PC-3 (cell line): ENCODE data around the gene TRAPPC2. TPM values are rescaled to one million over a fixed set of nuclear protein-coding genes. Genes with fewer than 3 reads are reported as not detected.

ENCODE experiments used
- ATAC-seq: fragments of 200-7000 bp; cut with Tn5 transposase; 2 replicates; pipeline ENCODE4 v1.9.1; 2020; ENCODE audit warnings: mild to moderate bottlenecking, moderate library complexity
- BruUV-seq: library from RNA; stranded (reverse); fragments of 400-500 nt; replicated peaks from 2 replicates; lab custom pipeline; 2021; lab: Mats Ljungman, UMichigan
- CTCF ChIA-PET: fragments of 300-600 bp; sonication (Branson Sonifier 250); formaldehyde crosslinking; loops from one replicate; lab custom pipeline; 2022; ENCODE audit warnings: antibody characterized with exemption; lab: Charles Lee
- POLR2A ChIA-PET: fragments of 300-600 bp; sonication (Branson Sonifier 250); formaldehyde crosslinking; loops from one replicate; lab custom pipeline; 2022; ENCODE audit warnings: antibody characterized with exemption; ENCODE audit not compliant: unreplicated experiment; lab: Charles Lee
- DNase-seq: peaks from one replicate; pipeline ENCODE4 v3.0.0-alpha.2; 2015
- H2AFZ ChIP-seq: fragments of 300-600 bp; sonication (generic); 2 replicates; pipeline ENCODE4 v1.6.0; 2016; ENCODE audit warnings: antibody characterized with exemption, low read length
- H3F3A ChIP-seq: fragments of 300-600 bp; sonication (generic); one replicate; pipeline ENCODE4 v1.6.0; 2017; ENCODE audit warnings: antibody characterized with exemption, low read length, control low read depth, mild to moderate bottlenecking; ENCODE audit not compliant: unreplicated experiment
- H3K27ac ChIP-seq: fragments of 300-600 bp; sonication (generic); 2 replicates; pipeline ENCODE4 v1.5.1; 2016; ENCODE audit warnings: mild to moderate bottlenecking, low read length
- H3K27me3 ChIP-seq: fragments of 300-600 bp; sonication (generic); 2 replicates; pipeline ENCODE4 v1.6.1; 2016; ENCODE audit warnings: low read length, mixed read lengths
- H3K36me3 ChIP-seq: fragments of 300-600 bp; sonication (generic); 2 replicates; pipeline ENCODE4 v1.6.1; 2016; ENCODE audit warnings: low read depth, mixed run types, low read length, mixed read lengths
- H3K4me1 ChIP-seq: fragments of 300-600 bp; sonication (generic); 2 replicates; pipeline ENCODE4 v1.5.1; 2016; ENCODE audit warnings: low read length; ENCODE audit not compliant: insufficient read depth
- H3K4me2 ChIP-seq: fragments of 300-600 bp; sonication (generic); 2 replicates; pipeline ENCODE4 v1.6.0; 2016; ENCODE audit warnings: low read length
- H3K4me3 ChIP-seq: fragments of 300-600 bp; sonication (generic); 2 replicates; pipeline ENCODE4 v1.5.1; 2016; ENCODE audit warnings: mild to moderate bottlenecking, low read length, mixed read lengths
- H3K79me2 ChIP-seq: fragments of 300-600 bp; sonication (generic); 2 replicates; pipeline ENCODE4 v1.6.1; 2017; ENCODE audit warnings: low read length, mixed read lengths
- H3K9ac ChIP-seq: fragments of 300-600 bp; sonication (generic); 2 replicates; pipeline ENCODE4 v1.6.0; 2016; ENCODE audit warnings: mild to moderate bottlenecking, low read length
- H3K9me2 ChIP-seq: fragments of 300-600 bp; sonication (generic); replicated peaks from 2 replicates; pipeline ENCODE4 v1.6.1; 2016; ENCODE audit warnings: mixed run types, low read length, mixed read lengths
- H3K9me3 ChIP-seq: fragments of 300-600 bp; sonication (generic); 2 replicates; pipeline ENCODE4 v1.6.1; 2016; ENCODE audit warnings: low read length, mixed read lengths
- H4K20me1 ChIP-seq: fragments of 300-600 bp; sonication (generic); 2 replicates; pipeline ENCODE4 v1.6.1; 2016; ENCODE audit warnings: low read length, mixed read lengths
- EZH2 ChIP-seq: fragments of 300-600 bp; sonication (generic); IDR thresholded peaks from one replicate; pipeline ENCODE4 v1.6.1; 2017; ENCODE audit warnings: antibody characterized with exemption, mild to moderate bottlenecking, low read length; ENCODE audit not compliant: unreplicated experiment
- EZH2phosphoT487 ChIP-seq: fragments of 300-600 bp; sonication (generic); IDR thresholded peaks from 2 replicates; pipeline ENCODE4 v1.6.1; 2018; ENCODE audit warnings: mild to moderate bottlenecking, antibody characterized with exemption, low read length, borderline replicate concordance
- intact Hi-C: fragments of 100-400 bp; cut with micrococcal nuclease; formaldehyde crosslinking; loops from 2 replicates; pipeline ENCODE4 v1.9.0; 2023
- total RNA-seq: library from RNA; depleted of rRNA; stranded (reverse); fragments of >200 nt; gene quantifications from 2 replicates; pipeline ENCODE4 v1.2.3, GENCODE V29; 2014
- TF ChIP-seq, protein P1 (sequence below): fragments of 300-600 bp; sonication (generic); conservative IDR thresholded peaks from 2 replicates; pipeline ENCODE4 v1.5.1; 2017; ENCODE audit warnings: antibody characterized with exemption, low read depth, mild to moderate bottlenecking, low read length

TRAPPC2 gene
- total RNA-seq, 1 experiment from 2014 or later, result 7.9 TPM

GRCh38 chrX:13694359-13694758 is 40.1 kb downstream of the TRAPPC2 start:
- Histone ChIP-seq H3F3A (no peaks in the 10 kb centered on the region), H3K27me3 (no peaks in the 10 kb centered on the region), H3K4me3 (no peak overlapping the region), H3K4me2 (no peak overlapping the region), H3K9me2 (no peaks in the 10 kb centered on the region), H3K79me2 (peaks cover 97% of the 10 kb centered on the region), H2AFZ (no peak overlapping the region), H3K4me1 (peaks cover 15% of the 10 kb centered on the region), H4K20me1 (peaks cover 33% of the 10 kb centered on the region; the same call in 1 of the 2 replicates), H3K36me3 (no peaks in the 10 kb centered on the region), H3K9ac (no peak overlapping the region), H3K27ac (no peak overlapping the region), H3K9me3 (no peaks in the 10 kb centered on the region)
- intact Hi-C loops, result no loop called here
- BruUV-seq, result no TSS peak
- ChIA-PET POLR2A (no interaction called here), CTCF (no interaction called here)
- DNase-seq (no peak), ATAC-seq (no peak)
- TF ChIP-seq EZH2, result no peak
- TF ChIP-seq EZH2phosphoT487, result no peak

DNA sequence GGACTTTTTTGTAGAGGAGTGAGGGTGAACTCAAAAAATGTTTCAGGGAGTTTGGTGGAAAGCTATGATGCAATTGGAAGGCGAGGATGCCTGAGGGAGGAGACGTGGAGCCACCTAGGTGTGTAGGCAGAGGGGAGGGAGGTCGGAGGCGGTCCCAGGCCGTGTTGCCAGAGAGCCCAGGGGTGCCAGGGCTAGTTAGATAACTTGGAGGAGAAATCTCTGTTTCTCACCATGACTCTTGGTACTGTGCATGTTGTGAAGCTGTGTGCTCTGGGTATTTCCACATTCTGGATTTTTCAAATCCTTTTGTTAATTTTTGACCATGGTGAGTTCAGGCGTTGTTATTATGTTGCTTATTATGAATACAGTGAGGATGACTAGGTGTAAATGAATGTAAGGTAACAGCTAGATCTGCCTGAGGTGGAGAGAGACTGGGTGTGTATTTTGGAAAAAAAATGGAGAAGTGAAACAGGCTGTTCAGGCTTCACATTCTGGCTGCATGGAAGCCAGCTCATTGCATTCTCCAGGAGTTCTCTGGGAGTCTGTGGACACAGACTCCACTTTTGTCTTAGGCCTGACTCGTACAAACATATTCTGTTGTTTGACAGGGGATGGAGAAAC is 41.0 kb downstream of the TRAPPC2 start:
- CTCF ChIA-PET, result interaction anchor here (0.6 kb wide), 1 partner anchor 28 kb away, joined by 5 read pairs; no protein-coding TSS in a partner anchor
- Histone ChIP-seq H3K9me3 (no peaks in the 10 kb centered on the region), H3F3A (no peaks in the 10 kb centered on the region), H3K27me3 (no peaks in the 10 kb centered on the region), H3K4me3 (no peak overlapping the region), H3K4me2 (no peak overlapping the region), H3K36me3 (no peaks in the 10 kb centered on the region), H3K79me2 (peaks cover 92% of the 10 kb centered on the region), H2AFZ (no peak overlapping the region), H3K9ac (no peak overlapping the region), H4K20me1 (peaks cover 33% of the 10 kb centered on the region; the same call in 1 of the 2 replicates), H3K4me1 (peaks cover 15% of the 10 kb centered on the region), H3K9me2 (no peaks in the 10 kb centered on the region), H3K27ac (no peak overlapping the region)
- intact Hi-C loops, result no loop called here
- no TSS peak for BruUV-seq
- TF ChIP-seq EZH2phosphoT487, result no peak
- DNase-seq, result no peak
- POLR2A ChIA-PET, result no interaction called here
- ATAC-seq, result no peak

DNA sequence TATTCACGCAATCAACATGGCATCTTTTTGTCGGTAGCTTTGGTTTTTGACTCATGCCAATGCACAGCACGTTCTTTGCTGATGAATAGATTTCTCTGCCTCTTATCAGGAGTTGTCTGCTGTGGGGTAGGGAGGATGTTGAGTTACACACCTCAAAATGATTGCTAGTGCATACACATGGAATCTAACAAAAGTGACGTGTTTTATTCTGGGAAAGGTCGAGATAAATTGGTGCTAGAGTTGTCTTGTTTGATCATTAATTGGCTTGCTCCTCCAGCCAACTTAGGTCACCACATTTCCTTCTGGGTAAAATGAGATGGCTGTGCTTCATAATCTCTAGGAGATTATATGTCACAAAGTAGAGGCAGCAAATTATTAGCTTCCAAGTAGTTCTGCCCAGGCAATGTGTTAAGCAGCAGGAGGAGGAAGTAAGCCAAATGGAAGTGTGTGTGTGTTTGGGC is 41.6 kb downstream of the TRAPPC2 start:
- no peaks in the 10 kb centered on the region for H3K27me3 ChIP-seq
- ChIA-PET CTCF (no interaction called here), POLR2A (no interaction called here)
- H2AFZ ChIP-seq, result no peak overlapping the region
- TF ChIP-seq EZH2phosphoT487, result no peak
- TF ChIP-seq, protein P1, sequence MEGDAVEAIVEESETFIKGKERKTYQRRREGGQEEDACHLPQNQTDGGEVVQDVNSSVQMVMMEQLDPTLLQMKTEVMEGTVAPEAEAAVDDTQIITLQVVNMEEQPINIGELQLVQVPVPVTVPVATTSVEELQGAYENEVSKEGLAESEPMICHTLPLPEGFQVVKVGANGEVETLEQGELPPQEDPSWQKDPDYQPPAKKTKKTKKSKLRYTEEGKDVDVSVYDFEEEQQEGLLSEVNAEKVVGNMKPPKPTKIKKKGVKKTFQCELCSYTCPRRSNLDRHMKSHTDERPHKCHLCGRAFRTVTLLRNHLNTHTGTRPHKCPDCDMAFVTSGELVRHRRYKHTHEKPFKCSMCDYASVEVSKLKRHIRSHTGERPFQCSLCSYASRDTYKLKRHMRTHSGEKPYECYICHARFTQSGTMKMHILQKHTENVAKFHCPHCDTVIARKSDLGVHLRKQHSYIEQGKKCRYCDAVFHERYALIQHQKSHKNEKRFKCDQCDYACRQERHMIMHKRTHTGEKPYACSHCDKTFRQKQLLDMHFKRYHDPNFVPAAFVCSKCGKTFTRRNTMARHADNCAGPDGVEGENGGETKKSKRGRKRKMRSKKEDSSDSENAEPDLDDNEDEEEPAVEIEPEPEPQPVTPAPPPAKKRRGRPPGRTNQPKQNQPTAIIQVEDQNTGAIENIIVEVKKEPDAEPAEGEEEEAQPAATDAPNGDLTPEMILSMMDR, result no peak
- no peak for TF ChIP-seq EZH2
- no peaks in the 10 kb centered on the region for H3F3A ChIP-seq
- H3K36me3 ChIP-seq, result no peaks in the 10 kb centered on the region
- no TSS peak for BruUV-seq
- intact Hi-C loops, result no loop called here
- H3K4me2 ChIP-seq, result no peak overlapping the region
- no peaks in the 10 kb centered on the region for H3K9me3 ChIP-seq
- H3K4me1 ChIP-seq, result peaks cover 15% of the 10 kb centered on the region
- H3K9me2 ChIP-seq, result no peaks in the 10 kb centered on the region
- no peak overlapping the region for H3K4me3 ChIP-seq
- H4K20me1 ChIP-seq, result peaks cover 33% of the 10 kb centered on the region; the same call in 1 of the 2 replicates
- DNase-seq (no peak), ATAC-seq (no peak)
- no peak overlapping the region for H3K27ac ChIP-seq
- peaks cover 85% of the 10 kb centered on the region for H3K79me2 ChIP-seq
- no peak overlapping the region for H3K9ac ChIP-seq
